GM23248 (cell line): ENCODE measurements around the gene SPATA12. TPM values are rescaled to one million over a fixed set of nuclear protein-coding genes. Genes with fewer than 3 reads are reported as not detected.

Experiments
- DNase-seq: peaks from one replicate; pipeline ENCODE4 v3.0.0-alpha.2; 2015
- H2AFZ ChIP-seq: fragments of 200-600 bp; sonication (generic); 2 replicates; pipeline ENCODE4 v1.6.1; 2016; ENCODE audit warnings: antibody characterized with exemption
- H3F3A ChIP-seq: fragments of 200-600 bp; sonication (generic); 2 replicates; pipeline ENCODE4 v1.6.1; 2016; ENCODE audit warnings: mild to moderate bottlenecking, antibody characterized with exemption, mixed run types; ENCODE audit not compliant: insufficient read depth
- H3K27ac ChIP-seq: fragments of 200-600 bp; sonication (generic); 2 replicates; pipeline ENCODE4 v1.5.1; 2016; ENCODE audit warnings: mild to moderate bottlenecking
- H3K27me3 ChIP-seq: fragments of 200-600 bp; sonication (generic); replicated peaks from 2 replicates; pipeline ENCODE4 v1.6.1; 2016; ENCODE audit warnings: mild to moderate bottlenecking; ENCODE audit not compliant: insufficient read depth
- H3K36me3 ChIP-seq: fragments of 200-600 bp; sonication (generic); 2 replicates; pipeline ENCODE4 v1.6.1; 2016; ENCODE audit warnings: low read depth, mild to moderate bottlenecking
- H3K4me1 ChIP-seq: fragments of 200-600 bp; sonication (generic); 2 replicates; pipeline ENCODE4 v1.6.1; 2016; ENCODE audit warnings: mild to moderate bottlenecking; ENCODE audit not compliant: insufficient read depth
- H3K4me2 ChIP-seq: fragments of 200-600 bp; sonication (generic); one replicate; pipeline ENCODE4 v1.6.1; 2016; ENCODE audit warnings: mild to moderate bottlenecking; ENCODE audit not compliant: unreplicated experiment
- H3K4me3 ChIP-seq: fragments of 200-600 bp; sonication (generic); 2 replicates; pipeline ENCODE4 v1.5.1; 2016; ENCODE audit warnings: mild to moderate bottlenecking
- H3K79me2 ChIP-seq: fragments of 200-600 bp; sonication (generic); 2 replicates; pipeline ENCODE4 v1.6.1; 2016; ENCODE audit warnings: mild to moderate bottlenecking; ENCODE audit not compliant: insufficient read depth
- H3K9ac ChIP-seq: fragments of 200-600 bp; sonication (generic); 2 replicates; pipeline ENCODE4 v1.6.1; 2016; ENCODE audit warnings: mild to moderate bottlenecking
- H3K9me2 ChIP-seq: fragments of 200-600 bp; sonication (generic); 2 replicates; pipeline ENCODE4 v1.6.1; 2016; ENCODE audit warnings: mixed run types, mild to moderate bottlenecking, moderate library complexity; ENCODE audit not compliant: insufficient read depth
- H3K9me3 ChIP-seq: fragments of 200-600 bp; sonication (generic); one replicate; pipeline ENCODE4 v1.6.1; 2017; ENCODE audit warnings: low read depth
- H4K20me1 ChIP-seq: fragments of 200-600 bp; sonication (generic); 2 replicates; pipeline ENCODE4 v1.6.0; 2016; ENCODE audit not compliant: insufficient read depth
- EZH2 ChIP-seq: fragments of 200-600 bp; sonication (generic); IDR thresholded peaks from 2 replicates; pipeline ENCODE4 v1.6.1; 2018; ENCODE audit warnings: antibody characterized with exemption, mild to moderate bottlenecking; ENCODE audit not compliant: insufficient read depth, poor library complexity, severe bottlenecking
- EZH2phosphoT487 ChIP-seq: fragments of 200-600 bp; sonication (generic); IDR thresholded peaks from 2 replicates; pipeline ENCODE4 v1.6.1; 2018; ENCODE audit warnings: antibody characterized with exemption, moderate library complexity, mild to moderate bottlenecking, low read depth; ENCODE audit not compliant: insufficient read depth
- WGBS, 2 experiments: methylation state at CpG; one replicate each; pipeline ENCODE4 v1.1.6; 2015 to 2017; ENCODE audit warnings: low lambda C conversion rate in 2 of 2, low coverage in 1 of 2; ENCODE audit errors: missing lambda C conversion rate in 2 of 2; 5-methylcytosine and 5-hydroxymethylcytosine counted together
- in situ Hi-C: fragments of 300-500 bp; cut with MboI; formaldehyde crosslinking; loops from 2 replicates; pipeline ENCODE4 v1.15.0; 2020
- polyA plus RNA-seq: library from polyadenylated mRNA; unstranded; fragments of >200 nt; fragmentation: Nextera tagmentation; extraction: Ambion mirVana; gene quantifications from 2 replicates; pipeline ENCODE4 v1.2.1, GENCODE V29; 2016
- total RNA-seq: library from RNA; depleted of rRNA; stranded (reverse); fragments of >200 nt; shearing (Covaris generic); gene quantifications from 2 replicates; pipeline ENCODE4 v1.2.3, GENCODE V29; 2014

The SPATA12 gene
- total and polyA plus RNA-seq, 2 experiments from 2014 or later = not detected

- H4K20me1 ChIP-seq = no peaks in the 10 kb centered on the region
- TF ChIP-seq EZH2phosphoT487 = no peak
- no peak for TF ChIP-seq EZH2
- H3K27ac ChIP-seq = no peak overlapping the region
- H2AFZ ChIP-seq = peak overlapping the region; percentile 88
- WGBS, 2 experiments = 3 to 8% methylated on average over 15 of the region's 15 CpGs
- H3K9me2 ChIP-seq = no peaks in the 10 kb centered on the region
- no peaks in the 10 kb centered on the region for H3K9me3 ChIP-seq
- no peaks in the 10 kb centered on the region for H3F3A ChIP-seq
- H3K9ac ChIP-seq = peak overlapping the region; percentile 62
- no peaks in the 10 kb centered on the region for H3K79me2 ChIP-seq
- no peaks in the 10 kb centered on the region for H3K27me3 ChIP-seq
- no peaks in the 10 kb centered on the region for H3K36me3 ChIP-seq
- H3K4me1 ChIP-seq = no peaks in the 10 kb centered on the region
- DNase-seq = peak; percentile 77
- peak overlapping the region; percentile 76 for H3K4me3 ChIP-seq
- in situ Hi-C loops = no loop called here
- H3K4me2 ChIP-seq = peak overlapping the region; percentile 78
These were observed 17.8 kb downstream of the SPATA12 start for GRCh38 chr3:57078344-57078634.

GRCh38 chr3:57078635-57079473 is 18.4 kb downstream of the SPATA12 start:
- H3K4me2 ChIP-seq = peak overlapping the region; percentile 78
- H4K20me1 ChIP-seq = no peaks in the 10 kb centered on the region
- H3K27ac ChIP-seq = no peak overlapping the region
- 1% methylated on average over 57 to 66 of the region's 91 CpGs for WGBS, 2 experiments
- peak overlapping the region; percentile 76 for H3K4me3 ChIP-seq
- H3K9ac ChIP-seq = peak overlapping the region; percentile 62
- no peak for TF ChIP-seq EZH2phosphoT487
- TF ChIP-seq EZH2 = no peak
- H3F3A ChIP-seq = no peaks in the 10 kb centered on the region
- H2AFZ ChIP-seq = peak overlapping the region; percentile 88
- no peaks in the 10 kb centered on the region for H3K27me3 ChIP-seq
- H3K4me1 ChIP-seq = no peaks in the 10 kb centered on the region
- peak; percentile 60 for DNase-seq
- no peaks in the 10 kb centered on the region for H3K9me2 ChIP-seq
- no peaks in the 10 kb centered on the region for H3K79me2 ChIP-seq
- H3K9me3 ChIP-seq = no peaks in the 10 kb centered on the region
- no peaks in the 10 kb centered on the region for H3K36me3 ChIP-seq
- in situ Hi-C loops = no loop called here

- in situ Hi-C loops = no loop called here
- no peak overlapping the region for H3K27ac ChIP-seq
- no peak for TF ChIP-seq EZH2
- no peak for TF ChIP-seq EZH2phosphoT487
These were observed 19.0 kb downstream of the SPATA12 start for GRCh38 chr3:57079474-57079831.

GRCh38 chr3:57080171-57080570 is 19.7 kb downstream of the SPATA12 start:
- H3K79me2 ChIP-seq = no peaks in the 10 kb centered on the region
- no peak overlapping the region for H3K4me2 ChIP-seq
- 92% methylated on average over 4 of the region's 4 CpGs for WGBS, 2 experiments
- no peaks in the 10 kb centered on the region for H3K36me3 ChIP-seq
- no peak overlapping the region for H3K27ac ChIP-seq
- no peak overlapping the region for H3K4me3 ChIP-seq
- no peaks in the 10 kb centered on the region for H3K9me2 ChIP-seq
- H3K27me3 ChIP-seq = no peaks in the 10 kb centered on the region
- H3K4me1 ChIP-seq = no peaks in the 10 kb centered on the region
- no peak for DNase-seq
- no peak overlapping the region for H3K9ac ChIP-seq
- H2AFZ ChIP-seq = no peak overlapping the region
- TF ChIP-seq EZH2phosphoT487 = no peak
- no peaks in the 10 kb centered on the region for H4K20me1 ChIP-seq
- no peaks in the 10 kb centered on the region for H3F3A ChIP-seq
- in situ Hi-C loops = no loop called here
- H3K9me3 ChIP-seq = no peaks in the 10 kb centered on the region

More at GRCh38 chr3:57079474-57079831, 19.0 kb downstream of the SPATA12 start:
- Histone ChIP-seq H3K27me3 (no peaks in the 10 kb centered on the region), H3F3A (no peaks in the 10 kb centered on the region), H3K36me3 (no peaks in the 10 kb centered on the region), H3K9ac (peak overlapping the region; percentile 49), H3K9me2 (no peaks in the 10 kb centered on the region), H3K79me2 (no peaks in the 10 kb centered on the region), H3K4me3 (peak overlapping the region; percentile 76), H3K4me2 (peak overlapping the region; percentile 78), H3K9me3 (no peaks in the 10 kb centered on the region), H4K20me1 (no peaks in the 10 kb centered on the region), H2AFZ (peak overlapping the region; percentile 88), H3K4me1 (no peaks in the 10 kb centered on the region)
- WGBS, 2 experiments = 4 to 5% methylated on average over 25 of the region's 25 CpGs
- no peak for DNase-seq
